SU-DHL-6 (cell line): ENCODE measurements around the gene WDR72.

ENCODE experiments used
- H2AFZ ChIP-seq: fragments of 200-600 bp; sonication (generic); 2 replicates; pipeline ENCODE4 v1.6.1; 2014; ENCODE audit warnings: low read depth, mild to moderate bottlenecking, moderate library complexity, mixed read lengths, antibody characterized with exemption, low read length; ENCODE audit not compliant: severe bottlenecking
- H3F3A ChIP-seq: fragments of 200-600 bp; shearing (Covaris generic); 2 replicates; pipeline ENCODE4 v1.6.0; 2016; ENCODE audit warnings: antibody characterized with exemption, mild to moderate bottlenecking; ENCODE audit not compliant: insufficient read depth
- H3K27ac ChIP-seq: fragments of 200-600 bp; sonication (generic); 2 replicates; pipeline ENCODE4 v1.5.1; 2016; ENCODE audit warnings: low read depth, mild to moderate bottlenecking, low read length, moderate library complexity, mixed read lengths
- H3K27me3 ChIP-seq: fragments of 200-600 bp; sonication (generic), shearing (Covaris generic); 2 replicates; pipeline ENCODE4 v1.6.0; 2014; ENCODE audit warnings: mild to moderate bottlenecking, low read length
- H3K36me3 ChIP-seq: fragments of 200-600 bp; sonication (generic); 2 replicates; pipeline ENCODE4 v1.6.1; 2014; ENCODE audit warnings: mild to moderate bottlenecking, low read length, mixed read lengths
- H3K4me2 ChIP-seq: fragments of 300-600, 200-600 bp; shearing (Covaris generic), sonication (generic); 2 replicates; pipeline ENCODE4 v1.6.0; 2014; ENCODE audit warnings: low read length, low read depth, mild to moderate bottlenecking; ENCODE audit not compliant: poor library complexity, severe bottlenecking
- H3K4me3 ChIP-seq: fragments of 200-600 bp; sonication (generic); 2 replicates; pipeline ENCODE4 v1.5.1; 2014; ENCODE audit warnings: antibody characterized with exemption, low read length, mild to moderate bottlenecking, mixed read lengths; ENCODE audit not compliant: insufficient read depth, poor library complexity, severe bottlenecking
- H3K79me2 ChIP-seq: fragments of 200-600 bp; sonication (generic); 2 replicates; pipeline ENCODE4 v1.6.1; 2014; ENCODE audit warnings: mild to moderate bottlenecking, low read length, moderate library complexity; ENCODE audit not compliant: insufficient read depth
- H3K9ac ChIP-seq: fragments of 200-600 bp; sonication (generic); 2 replicates; pipeline ENCODE4 v1.7.0; 2014; ENCODE audit warnings: mild to moderate bottlenecking, low read length
- H3K9me2 ChIP-seq: fragments of 200-600 bp; sonication (generic); replicated peaks from 2 replicates; pipeline ENCODE4 v1.6.1; 2014; ENCODE audit warnings: low read length; ENCODE audit not compliant: insufficient read depth
- H3K9me3 ChIP-seq: fragments of 200-600 bp; sonication (generic); 2 replicates; pipeline ENCODE4 v1.6.1; 2014; ENCODE audit warnings: low read length, mixed read lengths; ENCODE audit not compliant: insufficient read depth
- H4K20me1 ChIP-seq: fragments of 200-600 bp; sonication (generic); 2 replicates; pipeline ENCODE4 v1.6.1; 2014; ENCODE audit warnings: low read depth, mild to moderate bottlenecking, antibody characterized with exemption, low read length, moderate library complexity, mixed read lengths
- CTCF ChIP-seq: fragments of 200-600 bp; sonication (generic); IDR thresholded peaks from one replicate; pipeline ENCODE4 v1.5.1; 2017; ENCODE audit warnings: antibody characterized with exemption, mild to moderate bottlenecking, low read length, moderate library complexity; ENCODE audit not compliant: insufficient read depth, poor library complexity, severe bottlenecking
- EZH2phosphoT487 ChIP-seq: fragments of 200-600 bp; sonication (generic), shearing (Covaris generic); conservative IDR thresholded peaks from 2 replicates; pipeline ENCODE4 v1.6.1; 2018; ENCODE audit warnings: mild to moderate bottlenecking, antibody characterized with exemption, low read length, moderate library complexity, mixed read lengths

Gene WDR72

DNA sequence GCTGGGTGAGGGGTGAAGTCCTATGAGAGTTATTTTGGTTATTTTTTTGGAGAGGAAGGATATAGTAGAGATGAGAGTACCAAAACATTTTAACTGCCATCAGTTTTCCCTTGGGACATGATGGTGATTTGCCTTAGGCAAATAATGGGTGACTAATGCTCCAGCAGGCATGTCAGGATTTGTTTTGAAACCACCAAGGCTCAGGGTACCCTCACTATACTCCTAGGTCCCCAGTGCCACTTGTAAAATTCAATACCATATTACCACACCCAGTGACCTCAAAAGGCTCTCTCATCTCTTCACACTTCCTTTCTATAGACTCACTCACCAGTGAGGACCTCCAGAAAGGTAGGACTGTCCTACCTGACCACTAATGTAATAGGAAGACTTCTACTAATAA, 83.6 kb downstream of the WDR72 start:
- Histone ChIP-seq H3K27ac (no peak overlapping the region), H3K36me3 (no peaks in the 10 kb centered on the region), H3K9me3 (no peaks in the 10 kb centered on the region), H3K4me2 (no peak overlapping the region), H2AFZ (no peak overlapping the region), H3K9me2 (no peaks in the 10 kb centered on the region), H3K27me3 (no peaks in the 10 kb centered on the region), H4K20me1 (no peaks in the 10 kb centered on the region), H3K79me2 (no peaks in the 10 kb centered on the region), H3F3A (no peaks in the 10 kb centered on the region), H3K9ac (no peak overlapping the region), H3K4me3 (no peak overlapping the region)
- no peak for TF ChIP-seq CTCF
- no peak for TF ChIP-seq EZH2phosphoT487

DNA sequence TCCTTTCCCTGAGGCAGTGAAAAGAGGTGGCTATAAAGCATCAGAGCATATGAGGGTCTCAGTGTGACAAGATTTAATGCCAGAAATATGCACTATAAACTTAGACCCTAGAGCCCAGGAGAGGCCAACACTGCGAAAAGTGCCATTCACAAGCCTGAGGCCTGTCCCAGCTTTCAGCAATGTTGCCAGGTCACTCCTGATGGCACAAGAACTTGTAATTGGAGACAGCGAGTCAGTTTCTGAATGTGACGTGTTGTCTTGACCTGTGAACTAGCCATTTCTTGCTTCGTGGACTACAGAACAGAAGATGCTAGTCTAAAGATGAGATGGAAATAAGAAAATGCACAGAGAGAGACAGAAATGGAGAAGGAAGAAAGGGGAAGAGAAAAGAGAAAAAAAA, 87.9 kb downstream of the WDR72 start:
- Histone ChIP-seq H3K27me3 (no peaks in the 10 kb centered on the region), H3K9me2 (no peaks in the 10 kb centered on the region), H3K9ac (no peak overlapping the region), H3K36me3 (no peaks in the 10 kb centered on the region), H3F3A (no peaks in the 10 kb centered on the region), H3K4me3 (no peak overlapping the region), H3K79me2 (no peaks in the 10 kb centered on the region), H2AFZ (no peak overlapping the region), H4K20me1 (no peaks in the 10 kb centered on the region), H3K4me2 (no peak overlapping the region), H3K9me3 (no peaks in the 10 kb centered on the region), H3K27ac (no peak overlapping the region)
- TF ChIP-seq CTCF: no peak

- Histone ChIP-seq H3K9me3 (no peaks in the 10 kb centered on the region), H3K27me3 (no peaks in the 10 kb centered on the region), H4K20me1 (no peaks in the 10 kb centered on the region), H3K9me2 (no peaks in the 10 kb centered on the region), H3K36me3 (no peaks in the 10 kb centered on the region), H3K9ac (no peak overlapping the region), H2AFZ (no peak overlapping the region), H3F3A (no peaks in the 10 kb centered on the region), H3K4me3 (no peak overlapping the region), H3K79me2 (no peaks in the 10 kb centered on the region), H3K27ac (no peak overlapping the region), H3K4me2 (no peak overlapping the region)
- TF ChIP-seq CTCF: no peak
- TF ChIP-seq EZH2phosphoT487: no peak
Observed at GRCh38 chr15:53670701-53671100, 88.8 kb downstream of the WDR72 start.

- H3K4me3 ChIP-seq: no peak overlapping the region
- no peaks in the 10 kb centered on the region for H3K36me3 ChIP-seq
- no peaks in the 10 kb centered on the region for H3K9me3 ChIP-seq
- no peak overlapping the region for H3K9ac ChIP-seq
- no peaks in the 10 kb centered on the region for H4K20me1 ChIP-seq
- no peak for TF ChIP-seq CTCF
- no peak for TF ChIP-seq EZH2phosphoT487
- no peak overlapping the region for H3K27ac ChIP-seq
- H3K4me2 ChIP-seq: no peak overlapping the region
- no peak overlapping the region for H2AFZ ChIP-seq
- H3K27me3 ChIP-seq: no peaks in the 10 kb centered on the region
- H3K9me2 ChIP-seq: no peaks in the 10 kb centered on the region
- H3F3A ChIP-seq: no peaks in the 10 kb centered on the region
- H3K79me2 ChIP-seq: no peaks in the 10 kb centered on the region
Observed at GRCh38 chr15:53665930-53666329, 93.5 kb downstream of the WDR72 start.
